Hepatocyte (in vitro differentiated cells): ENCODE measurements around the gene MTHFD1L. TPM values are rescaled to one million over a fixed set of nuclear protein-coding genes. Genes with fewer than 3 reads are reported as not detected.
A peak's percentile ranks its signal among the peaks of the same experiment; 100 is the strongest.
"Not testable (repeated sequence)": the region's sequence is repeated elsewhere in the genome, so short reads cannot be mapped to it uniquely, and the experiment has no call there.

Experiments
- DNase-seq: peaks from one replicate; pipeline ENCODE4 v3.0.0-alpha.2; 2016; ENCODE audit warnings: low spot score
- H2AFZ ChIP-seq: fragments of 200-600 bp; sonication (generic); 2 replicates; pipeline ENCODE4 v1.6.0; 2016; ENCODE audit warnings: antibody characterized with exemption, mild to moderate bottlenecking
- H3K27ac ChIP-seq: fragments of 200-600 bp; sonication (generic); 2 replicates; pipeline ENCODE4 v1.5.1; 2016; ENCODE audit warnings: mild to moderate bottlenecking
- H3K27me3 ChIP-seq: fragments of 200-600 bp; sonication (generic); 2 replicates; pipeline ENCODE4 v1.6.1; 2016
- H3K36me3 ChIP-seq: fragments of 200-600 bp; sonication (generic); replicated peaks from 2 replicates; pipeline ENCODE4 v1.5.1; 2016; ENCODE audit warnings: low read depth; ENCODE audit not compliant: insufficient read depth
- H3K4me1 ChIP-seq: fragments of 200-600 bp; sonication (generic); 2 replicates; pipeline ENCODE4 v1.5.1; 2016; ENCODE audit warnings: mild to moderate bottlenecking, moderate library complexity; ENCODE audit not compliant: insufficient read depth
- H3K4me2 ChIP-seq: fragments of 200-600 bp; sonication (generic); 2 replicates; pipeline ENCODE4 v1.6.0; 2016
- H3K4me3 ChIP-seq: fragments of 200-600 bp; sonication (generic); 2 replicates; pipeline ENCODE4 v1.5.1; 2016; ENCODE audit warnings: mild to moderate bottlenecking
- H3K79me2 ChIP-seq: fragments of 200-600 bp; sonication (generic); 2 replicates; pipeline ENCODE4 v1.6.0; 2017; ENCODE audit warnings: mild to moderate bottlenecking
- H3K9me2 ChIP-seq: fragments of 200-600 bp; sonication (generic); replicated peaks from 2 replicates; pipeline ENCODE4 v1.6.0; 2017; ENCODE audit warnings: mild to moderate bottlenecking; ENCODE audit not compliant: insufficient read depth
- H3K9me3 ChIP-seq: fragments of 200-600 bp; sonication (generic); 2 replicates; pipeline ENCODE4 v1.5.1; 2016; ENCODE audit warnings: low read depth, mild to moderate bottlenecking
- H4K20me1 ChIP-seq: fragments of 200-600 bp; sonication (generic); 2 replicates; pipeline ENCODE4 v1.6.0; 2016; ENCODE audit warnings: mild to moderate bottlenecking; ENCODE audit not compliant: insufficient read depth, poor library complexity, severe bottlenecking
- EZH2 ChIP-seq: fragments of 200-600 bp; sonication (generic); IDR thresholded peaks from 2 replicates; pipeline ENCODE4 v1.6.1; 2016; ENCODE audit warnings: antibody characterized with exemption, mild to moderate bottlenecking, borderline replicate concordance
- EZH2phosphoT487 ChIP-seq: fragments of 200-600 bp; sonication (generic); IDR thresholded peaks from one replicate; pipeline ENCODE4 v1.6.1; 2018; ENCODE audit warnings: antibody characterized with exemption, mild to moderate bottlenecking, low read depth, moderate library complexity; ENCODE audit not compliant: unreplicated experiment, severe bottlenecking
- WGBS: methylation state at CpG from one replicate; pipeline ENCODE4 v1.1.6; 2016; ENCODE audit warnings: low lambda C conversion rate; ENCODE audit errors: missing lambda C conversion rate; 5-methylcytosine and 5-hydroxymethylcytosine counted together
- polyA plus RNA-seq: library from polyadenylated mRNA; unstranded; fragments of >200 nt; fragmentation: Nextera tagmentation; extraction: Ambion mirVana; gene quantifications from 2 replicates; pipeline ENCODE4 v1.2.1, GENCODE V29; 2016
- total RNA-seq: library from RNA; depleted of rRNA; stranded (reverse); fragments of >200 nt; gene quantifications from 2 replicates; pipeline ENCODE4 v1.2.3, GENCODE V29; 2014
- TF ChIP-seq, protein P1 (sequence below): fragments of 200-600 bp; sonication (generic); IDR thresholded peaks from 2 replicates; pipeline ENCODE4 v1.5.1; 2016; ENCODE audit warnings: antibody characterized with exemption, mild to moderate bottlenecking; ENCODE audit not compliant: poor library complexity

Gene MTHFD1L
- total and polyA plus RNA-seq, 2 experiments from 2014 or later = 28.4 to 30.8 TPM

DNA sequence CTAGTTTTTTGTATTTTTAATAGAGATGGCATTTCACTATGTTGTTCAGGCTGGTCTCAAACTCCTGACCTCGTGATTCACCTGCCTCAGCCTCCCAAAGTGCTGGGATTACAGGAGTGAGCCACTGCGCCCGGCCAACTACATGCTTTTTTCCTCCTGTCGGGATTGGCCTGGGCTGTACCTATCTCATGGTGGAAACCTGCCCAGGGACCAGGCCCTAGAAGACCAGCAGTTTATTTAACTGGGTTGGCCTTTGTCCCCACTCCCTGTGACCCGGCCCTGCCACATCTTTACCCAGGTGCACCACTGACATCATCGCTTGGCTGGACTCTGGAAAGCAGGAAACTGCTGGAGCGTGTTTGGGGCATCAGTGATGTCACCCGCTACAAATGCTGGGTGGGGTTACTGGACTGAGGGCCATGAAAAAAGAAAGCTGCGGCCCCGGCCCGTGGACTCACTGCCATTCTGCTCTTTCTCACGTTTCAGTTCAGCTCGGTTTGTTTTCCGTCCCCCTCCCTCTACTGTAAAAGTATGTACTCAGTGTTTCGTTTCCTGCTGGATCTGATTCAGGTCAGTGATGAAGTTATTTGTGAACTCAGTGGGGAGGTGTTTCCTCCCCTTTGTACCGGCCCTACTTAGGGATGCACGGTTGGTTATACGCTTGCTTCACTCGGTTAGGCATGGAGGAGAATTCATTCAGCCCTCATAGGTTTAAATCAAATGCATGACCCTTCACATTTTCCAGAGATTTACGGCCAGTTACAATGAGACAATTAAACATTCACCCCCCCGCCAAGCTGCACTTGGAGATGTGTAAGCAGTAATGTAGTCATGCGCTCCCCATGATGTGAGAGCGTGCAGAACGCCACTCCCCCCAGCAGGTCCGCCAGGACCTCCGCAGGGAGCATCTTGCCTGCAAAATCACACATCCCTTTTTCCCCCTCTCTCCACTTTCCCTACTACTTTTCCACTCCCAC, 179.3 kb downstream of the MTHFD1L start:
- peak; percentile 75 for DNase-seq
- H3K4me1 ChIP-seq = peaks cover 12% of the 10 kb centered on the region
- H3K36me3 ChIP-seq = no peaks in the 10 kb centered on the region
- no peak overlapping the region for H2AFZ ChIP-seq
- H3K4me3 ChIP-seq = no peak overlapping the region
- no peaks in the 10 kb centered on the region for H3K27me3 ChIP-seq
- TF ChIP-seq EZH2 (no peak), EZH2phosphoT487 (no peak)
- TF ChIP-seq, protein P1, sequence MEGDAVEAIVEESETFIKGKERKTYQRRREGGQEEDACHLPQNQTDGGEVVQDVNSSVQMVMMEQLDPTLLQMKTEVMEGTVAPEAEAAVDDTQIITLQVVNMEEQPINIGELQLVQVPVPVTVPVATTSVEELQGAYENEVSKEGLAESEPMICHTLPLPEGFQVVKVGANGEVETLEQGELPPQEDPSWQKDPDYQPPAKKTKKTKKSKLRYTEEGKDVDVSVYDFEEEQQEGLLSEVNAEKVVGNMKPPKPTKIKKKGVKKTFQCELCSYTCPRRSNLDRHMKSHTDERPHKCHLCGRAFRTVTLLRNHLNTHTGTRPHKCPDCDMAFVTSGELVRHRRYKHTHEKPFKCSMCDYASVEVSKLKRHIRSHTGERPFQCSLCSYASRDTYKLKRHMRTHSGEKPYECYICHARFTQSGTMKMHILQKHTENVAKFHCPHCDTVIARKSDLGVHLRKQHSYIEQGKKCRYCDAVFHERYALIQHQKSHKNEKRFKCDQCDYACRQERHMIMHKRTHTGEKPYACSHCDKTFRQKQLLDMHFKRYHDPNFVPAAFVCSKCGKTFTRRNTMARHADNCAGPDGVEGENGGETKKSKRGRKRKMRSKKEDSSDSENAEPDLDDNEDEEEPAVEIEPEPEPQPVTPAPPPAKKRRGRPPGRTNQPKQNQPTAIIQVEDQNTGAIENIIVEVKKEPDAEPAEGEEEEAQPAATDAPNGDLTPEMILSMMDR = no peak
- H3K27ac ChIP-seq = peak overlapping the region; percentile 83
- H3K9me3 ChIP-seq = no peaks in the 10 kb centered on the region
- no peaks in the 10 kb centered on the region for H3K9me2 ChIP-seq
- no peaks in the 10 kb centered on the region for H4K20me1 ChIP-seq
- H3K4me2 ChIP-seq = peak overlapping the region; percentile 56
- WGBS = 60% methylated on average over 26 of the region's 26 CpGs
- H3K79me2 ChIP-seq = no peaks in the 10 kb centered on the region

DNA sequence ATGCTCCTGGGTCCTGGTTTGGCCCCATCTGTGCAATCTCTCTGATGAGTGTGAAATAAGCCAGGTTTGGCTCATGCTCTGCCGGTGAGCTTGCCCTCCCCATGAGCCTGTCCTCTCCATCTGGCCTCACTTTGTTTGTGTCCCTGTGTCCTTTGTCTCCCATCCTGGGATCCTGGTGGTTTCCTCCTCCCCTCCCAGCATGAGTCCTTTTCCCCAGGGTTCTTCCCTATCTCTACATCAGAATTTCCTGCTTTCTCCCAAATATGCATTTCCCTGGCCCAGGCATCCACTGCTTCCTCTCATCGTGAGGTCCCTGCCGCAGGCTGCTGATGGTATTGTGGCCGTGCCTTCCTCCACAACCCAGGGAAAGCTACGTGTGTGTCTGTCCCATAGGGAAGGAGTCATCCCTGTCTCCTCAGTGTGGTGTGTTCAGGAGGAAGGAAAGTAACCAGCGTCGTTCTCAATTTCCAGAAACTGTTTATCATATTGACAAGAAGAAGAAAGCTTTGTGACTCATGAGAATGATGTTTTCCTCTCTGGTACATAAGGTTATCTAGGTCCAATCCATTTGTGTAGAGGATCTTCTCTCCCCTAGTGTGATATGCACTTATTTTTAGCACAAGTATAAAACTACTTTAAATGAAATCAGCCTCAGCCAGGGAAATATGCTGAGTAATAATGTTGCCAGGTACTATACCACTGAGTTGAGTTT, 180.2 kb downstream of the MTHFD1L start:
- H2AFZ ChIP-seq, H3K9me3 ChIP-seq, H3K9me2 ChIP-seq, H3K79me2 ChIP-seq, H4K20me1 ChIP-seq, H3K4me3 ChIP-seq, H3K27me3 ChIP-seq, H3K36me3 ChIP-seq, DNase-seq: not testable (repeated sequence)
- WGBS = 53% methylated on average over 7 of the region's 7 CpGs
- Histone ChIP-seq H3K27ac (peak overlapping the region; percentile 83), H3K4me2 (peak overlapping the region; percentile 56), H3K4me1 (peaks cover 12% of the 10 kb centered on the region)

DNA sequence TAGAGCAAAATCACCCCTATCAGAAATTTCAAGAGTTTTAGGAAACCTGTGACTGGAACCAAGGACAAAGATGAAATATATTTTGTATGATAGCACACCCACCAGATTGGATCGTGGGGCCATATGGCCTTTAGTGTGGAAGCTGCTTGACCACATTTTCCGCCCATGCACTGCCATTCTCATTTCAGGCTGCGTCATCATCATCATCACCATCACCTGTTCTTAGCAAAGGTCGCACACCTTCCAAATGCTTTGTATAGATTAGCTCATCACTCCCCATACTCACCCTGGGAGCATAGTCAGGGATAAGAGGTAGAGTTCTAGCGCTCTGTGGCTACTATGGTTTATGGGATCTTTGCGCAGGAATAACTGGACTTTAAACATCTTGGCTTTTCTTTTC, 185.7 kb downstream of the MTHFD1L start:
- Histone ChIP-seq H4K20me1 (no peaks in the 10 kb centered on the region), H3K36me3 (no peaks in the 10 kb centered on the region), H2AFZ (no peak overlapping the region), H3K4me2 (no peak overlapping the region), H3K27me3 (no peaks in the 10 kb centered on the region), H3K9me3 (no peaks in the 10 kb centered on the region), H3K4me1 (no peaks in the 10 kb centered on the region), H3K4me3 (no peak overlapping the region), H3K9me2 (no peaks in the 10 kb centered on the region), H3K27ac (no peak overlapping the region), H3K79me2 (no peaks in the 10 kb centered on the region)
- DNase-seq = no peak
- TF ChIP-seq, protein P1 = no peak
- no peak for TF ChIP-seq EZH2phosphoT487
- TF ChIP-seq EZH2 = no peak
- WGBS = 97% methylated on average over 6 of the region's 6 CpGs
